ENCODE results near the gene ACSL1.

DNA sequence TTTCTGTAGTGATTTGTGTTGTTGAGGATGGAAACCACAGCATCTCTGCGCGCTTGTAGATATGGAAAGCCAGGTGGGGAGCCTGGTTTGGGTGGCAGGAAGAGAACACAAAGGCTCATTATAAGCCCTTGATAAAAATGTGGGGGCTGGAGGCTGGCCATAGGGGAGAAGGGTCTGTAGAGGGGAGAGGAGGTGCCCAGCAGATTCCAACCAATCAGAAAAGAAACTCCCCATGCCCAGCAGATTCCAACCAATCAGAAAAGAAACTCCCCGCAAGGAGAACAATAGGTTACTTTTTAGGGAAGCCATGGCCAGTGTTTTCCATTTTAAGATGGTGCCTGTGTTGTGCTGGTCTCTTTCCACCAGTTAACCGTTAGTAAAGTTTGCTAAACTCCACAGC, 82.1 kb downstream of the ACSL1 start:
- no peak for TF ChIP-seq POLR2AphosphoS5 (IDR thresholded peaks at IDR 0.05)
- TF ChIP-seq, protein P1, sequence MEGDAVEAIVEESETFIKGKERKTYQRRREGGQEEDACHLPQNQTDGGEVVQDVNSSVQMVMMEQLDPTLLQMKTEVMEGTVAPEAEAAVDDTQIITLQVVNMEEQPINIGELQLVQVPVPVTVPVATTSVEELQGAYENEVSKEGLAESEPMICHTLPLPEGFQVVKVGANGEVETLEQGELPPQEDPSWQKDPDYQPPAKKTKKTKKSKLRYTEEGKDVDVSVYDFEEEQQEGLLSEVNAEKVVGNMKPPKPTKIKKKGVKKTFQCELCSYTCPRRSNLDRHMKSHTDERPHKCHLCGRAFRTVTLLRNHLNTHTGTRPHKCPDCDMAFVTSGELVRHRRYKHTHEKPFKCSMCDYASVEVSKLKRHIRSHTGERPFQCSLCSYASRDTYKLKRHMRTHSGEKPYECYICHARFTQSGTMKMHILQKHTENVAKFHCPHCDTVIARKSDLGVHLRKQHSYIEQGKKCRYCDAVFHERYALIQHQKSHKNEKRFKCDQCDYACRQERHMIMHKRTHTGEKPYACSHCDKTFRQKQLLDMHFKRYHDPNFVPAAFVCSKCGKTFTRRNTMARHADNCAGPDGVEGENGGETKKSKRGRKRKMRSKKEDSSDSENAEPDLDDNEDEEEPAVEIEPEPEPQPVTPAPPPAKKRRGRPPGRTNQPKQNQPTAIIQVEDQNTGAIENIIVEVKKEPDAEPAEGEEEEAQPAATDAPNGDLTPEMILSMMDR (IDR thresholded peaks at IDR 0.05), result no peak
